GM12872 (cell line): ENCODE results near the gene TRIM28.

ENCODE experiments used
- TF ChIP-seq, protein P1 (sequence below): IDR thresholded peaks from 3 replicates; pipeline ENCODE4 v1.5.1; 2011; ENCODE audit warnings: low read depth, mild to moderate bottlenecking, low read length, moderate library complexity; ENCODE audit not compliant: insufficient read depth

TRIM28 gene

DNA sequence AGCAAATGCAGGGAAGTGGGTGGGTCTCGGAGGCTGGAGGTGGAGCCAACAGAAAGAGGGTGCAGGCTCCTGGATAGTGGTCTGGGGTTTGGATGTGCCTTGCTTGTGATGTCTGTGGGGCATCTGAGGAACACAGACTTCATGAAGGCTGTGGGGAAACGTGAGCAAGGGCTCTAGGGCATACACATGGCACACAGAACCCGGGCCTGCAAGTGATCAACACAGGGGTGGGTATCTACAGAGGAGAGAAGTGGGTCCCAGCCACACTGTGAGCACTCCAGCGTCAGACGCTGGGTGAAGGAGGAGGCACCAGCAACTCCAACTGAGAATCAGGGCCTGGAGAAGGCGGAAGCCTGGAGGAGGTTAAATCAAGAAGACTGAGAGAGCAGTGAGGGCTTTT is 20.0 kb downstream of the TRIM28 start:
- TF ChIP-seq, protein P1, sequence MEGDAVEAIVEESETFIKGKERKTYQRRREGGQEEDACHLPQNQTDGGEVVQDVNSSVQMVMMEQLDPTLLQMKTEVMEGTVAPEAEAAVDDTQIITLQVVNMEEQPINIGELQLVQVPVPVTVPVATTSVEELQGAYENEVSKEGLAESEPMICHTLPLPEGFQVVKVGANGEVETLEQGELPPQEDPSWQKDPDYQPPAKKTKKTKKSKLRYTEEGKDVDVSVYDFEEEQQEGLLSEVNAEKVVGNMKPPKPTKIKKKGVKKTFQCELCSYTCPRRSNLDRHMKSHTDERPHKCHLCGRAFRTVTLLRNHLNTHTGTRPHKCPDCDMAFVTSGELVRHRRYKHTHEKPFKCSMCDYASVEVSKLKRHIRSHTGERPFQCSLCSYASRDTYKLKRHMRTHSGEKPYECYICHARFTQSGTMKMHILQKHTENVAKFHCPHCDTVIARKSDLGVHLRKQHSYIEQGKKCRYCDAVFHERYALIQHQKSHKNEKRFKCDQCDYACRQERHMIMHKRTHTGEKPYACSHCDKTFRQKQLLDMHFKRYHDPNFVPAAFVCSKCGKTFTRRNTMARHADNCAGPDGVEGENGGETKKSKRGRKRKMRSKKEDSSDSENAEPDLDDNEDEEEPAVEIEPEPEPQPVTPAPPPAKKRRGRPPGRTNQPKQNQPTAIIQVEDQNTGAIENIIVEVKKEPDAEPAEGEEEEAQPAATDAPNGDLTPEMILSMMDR, result no peak

DNA sequence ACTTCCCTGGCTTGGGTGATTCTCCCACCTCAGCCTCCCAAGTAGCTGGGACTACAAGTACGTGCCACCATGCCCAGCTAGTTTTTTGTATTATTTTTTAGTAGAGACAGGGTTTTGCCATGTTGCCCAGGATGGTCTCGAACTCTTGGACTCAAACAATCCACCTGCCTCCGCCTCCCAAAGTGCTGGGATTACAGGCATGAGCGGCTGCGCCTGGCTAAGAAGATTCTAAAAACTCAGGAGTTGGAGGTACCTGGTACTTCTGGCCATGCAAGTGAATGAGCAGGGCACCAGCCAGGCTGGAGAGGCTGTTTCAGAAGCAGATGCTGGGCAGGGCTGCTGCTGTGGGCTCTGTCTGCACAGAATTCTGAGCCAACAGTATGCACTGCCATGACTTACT is 23.1 kb downstream of the TRIM28 start:
- TF ChIP-seq, protein P1, result no peak

DNA sequence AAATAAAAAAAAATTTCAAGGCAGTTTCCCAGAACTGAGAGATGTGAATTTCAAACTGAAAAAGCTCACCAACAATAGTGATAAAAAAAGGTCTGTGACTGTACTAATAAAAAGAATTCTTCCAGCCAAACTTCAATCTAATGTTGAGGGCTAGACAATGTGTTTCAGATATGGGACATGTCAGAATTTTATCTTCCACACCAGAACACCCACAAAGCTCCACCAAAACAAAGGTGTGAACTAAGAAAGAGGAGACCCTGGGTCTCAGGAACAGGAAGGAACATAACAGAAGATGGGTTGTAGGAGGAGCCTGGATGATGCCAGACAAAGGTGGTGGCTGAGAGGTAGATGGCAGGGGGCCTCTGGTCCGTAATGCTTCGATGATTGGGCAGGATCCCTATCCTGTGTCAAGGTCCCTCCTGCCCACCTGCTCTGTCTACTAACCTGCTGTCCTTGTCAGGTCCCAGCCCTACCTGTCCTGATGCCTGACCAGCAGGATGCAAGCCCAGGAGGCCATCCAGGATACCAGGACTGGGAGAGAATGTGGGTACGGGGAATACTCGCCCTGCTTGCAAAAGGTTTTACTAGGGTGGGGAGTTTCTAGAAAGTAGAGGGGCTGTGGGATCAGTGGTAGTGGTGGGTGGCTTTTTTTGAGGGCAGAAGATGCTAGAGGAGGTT is 24.7 kb downstream of the TRIM28 start:
- TF ChIP-seq, protein P1, result no peak

DNA sequence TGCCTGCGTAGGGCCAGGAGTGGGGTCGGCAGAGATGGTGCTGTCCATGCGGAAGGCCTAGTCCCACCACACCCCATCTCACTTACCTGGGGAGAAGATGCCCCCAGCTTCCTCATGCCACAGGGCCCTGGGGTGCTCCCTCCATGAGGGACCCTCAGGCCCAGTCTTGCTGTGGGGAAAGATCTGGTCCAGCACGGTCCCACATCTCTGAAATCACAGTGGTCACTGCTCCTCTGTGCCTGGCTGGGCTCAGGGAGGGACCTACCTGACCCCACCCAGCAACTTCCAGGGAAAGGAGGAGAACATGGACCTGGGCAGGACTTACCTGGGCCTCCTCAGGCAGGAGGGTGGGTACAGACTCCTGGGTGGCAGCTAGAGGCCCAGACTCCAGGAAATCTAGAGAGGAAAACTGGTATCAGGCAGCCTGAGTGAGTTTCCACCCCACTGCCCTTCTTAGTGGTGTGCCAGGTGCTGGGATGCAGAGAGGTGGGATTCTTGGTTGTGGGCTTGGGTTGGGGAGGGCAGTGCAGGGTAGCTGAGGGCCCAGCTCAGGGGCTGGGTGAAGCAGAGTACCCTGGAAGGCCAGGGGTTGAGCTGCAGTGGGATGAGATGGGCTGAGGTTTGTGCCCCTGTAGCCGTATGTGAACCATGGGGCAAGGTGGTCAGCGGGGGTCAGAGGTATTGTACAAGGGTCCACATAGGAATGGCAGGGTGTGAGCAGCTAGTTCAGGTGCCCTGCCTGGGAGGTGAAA is 25.5 kb downstream of the TRIM28 start:
- TF ChIP-seq, protein P1, result no peak

DNA sequence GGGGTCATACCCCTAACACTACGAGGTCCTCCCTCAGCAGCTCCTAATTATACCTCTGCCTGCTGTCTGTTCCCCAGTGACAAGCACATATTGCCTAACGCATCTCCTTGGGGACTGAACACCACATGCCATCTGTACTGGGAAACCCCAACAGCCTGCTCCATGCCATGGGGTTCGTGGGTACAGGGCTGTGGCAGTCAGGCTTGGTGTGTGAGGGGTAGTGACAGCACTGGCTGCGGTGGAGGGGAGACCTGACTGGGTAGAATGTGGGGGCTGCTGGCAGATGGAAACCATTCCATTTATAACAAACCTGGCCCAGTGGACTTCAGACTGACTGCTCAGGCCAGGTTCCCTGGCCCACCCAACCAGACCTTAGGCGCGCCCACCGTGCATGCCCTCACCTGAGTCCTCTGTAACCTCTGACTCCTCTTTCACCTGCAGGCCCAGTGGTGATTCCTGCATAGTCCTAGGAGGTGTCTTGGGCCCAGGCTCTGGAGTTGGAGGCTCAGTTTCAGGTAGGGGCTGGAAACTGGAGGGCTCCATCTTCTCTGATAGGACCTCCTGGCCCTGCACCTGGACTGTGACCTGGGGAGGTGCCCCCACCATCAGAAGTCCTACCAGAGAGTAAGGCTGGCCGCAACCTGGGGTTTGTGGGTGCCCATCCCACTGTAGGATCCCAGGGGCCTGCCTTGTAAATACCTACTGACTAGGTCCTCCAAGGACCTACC is 26.2 kb downstream of the TRIM28 start:
- TF ChIP-seq, protein P1, result no peak

DNA sequence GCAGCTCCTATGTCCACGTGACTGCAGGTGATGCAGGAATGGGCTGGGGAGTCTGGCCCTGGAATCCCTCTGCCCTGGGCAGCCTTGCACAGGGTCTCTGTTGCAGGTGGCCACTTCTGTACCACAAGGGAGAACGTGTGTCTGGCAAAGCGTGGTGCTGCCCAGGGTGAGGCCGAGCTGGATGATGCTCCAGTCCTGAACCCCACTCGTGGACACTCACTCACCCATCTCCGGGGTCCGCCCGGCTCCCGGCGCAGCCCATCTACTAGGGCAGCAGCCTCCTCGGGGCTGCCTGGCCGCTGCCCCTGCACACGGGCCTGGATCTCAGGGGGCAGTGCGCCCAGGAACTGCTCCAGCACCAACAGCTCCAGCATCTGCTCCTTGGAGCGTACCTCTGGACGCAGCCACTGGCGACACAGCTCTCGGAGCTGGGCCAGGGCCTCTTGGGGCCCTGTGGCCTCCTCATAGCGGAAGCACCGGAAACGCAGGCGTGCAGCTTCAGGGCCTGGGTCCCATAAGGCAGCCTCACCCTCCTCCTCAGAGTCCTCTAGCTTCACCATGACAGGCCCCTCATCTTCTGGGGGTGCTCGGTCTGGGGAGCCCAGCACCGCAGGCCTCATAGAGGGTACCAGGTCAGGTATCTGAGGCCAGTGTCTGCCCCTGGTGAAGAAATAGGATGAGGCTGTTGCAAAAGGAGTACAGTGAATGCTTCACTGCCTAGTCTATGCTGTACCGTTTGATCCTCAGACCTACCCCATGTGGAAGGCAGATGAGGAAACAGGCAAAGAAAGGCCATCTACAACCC is 27.1 kb downstream of the TRIM28 start:
- TF ChIP-seq, protein P1, result no peak

DNA sequence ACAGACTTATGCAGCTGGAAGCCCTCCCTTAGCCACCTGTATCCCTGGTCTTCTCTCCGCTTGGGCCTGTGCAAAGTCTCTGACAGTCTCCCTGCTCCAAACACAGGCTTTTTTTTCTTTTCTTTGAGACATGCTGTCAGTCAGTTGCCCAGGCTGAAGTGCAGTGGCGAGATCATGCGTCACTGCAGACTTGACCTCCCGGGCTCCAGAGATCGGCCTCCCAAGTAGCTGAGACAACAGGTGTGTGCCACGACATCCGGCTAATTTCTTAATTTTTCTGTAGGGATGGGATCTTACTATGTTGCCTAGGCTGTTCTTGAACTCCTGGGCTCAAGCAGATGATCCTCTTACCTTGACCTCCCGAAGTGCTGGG is 27.7 kb downstream of the TRIM28 start:
- TF ChIP-seq, protein P1, result no peak
